ENCODE results near the gene STK32B.
"Not testable (repeated sequence)": the region's sequence is repeated elsewhere in the genome, so short reads cannot be mapped to it uniquely, and the experiment has no call there.

The STK32B gene

DNA sequence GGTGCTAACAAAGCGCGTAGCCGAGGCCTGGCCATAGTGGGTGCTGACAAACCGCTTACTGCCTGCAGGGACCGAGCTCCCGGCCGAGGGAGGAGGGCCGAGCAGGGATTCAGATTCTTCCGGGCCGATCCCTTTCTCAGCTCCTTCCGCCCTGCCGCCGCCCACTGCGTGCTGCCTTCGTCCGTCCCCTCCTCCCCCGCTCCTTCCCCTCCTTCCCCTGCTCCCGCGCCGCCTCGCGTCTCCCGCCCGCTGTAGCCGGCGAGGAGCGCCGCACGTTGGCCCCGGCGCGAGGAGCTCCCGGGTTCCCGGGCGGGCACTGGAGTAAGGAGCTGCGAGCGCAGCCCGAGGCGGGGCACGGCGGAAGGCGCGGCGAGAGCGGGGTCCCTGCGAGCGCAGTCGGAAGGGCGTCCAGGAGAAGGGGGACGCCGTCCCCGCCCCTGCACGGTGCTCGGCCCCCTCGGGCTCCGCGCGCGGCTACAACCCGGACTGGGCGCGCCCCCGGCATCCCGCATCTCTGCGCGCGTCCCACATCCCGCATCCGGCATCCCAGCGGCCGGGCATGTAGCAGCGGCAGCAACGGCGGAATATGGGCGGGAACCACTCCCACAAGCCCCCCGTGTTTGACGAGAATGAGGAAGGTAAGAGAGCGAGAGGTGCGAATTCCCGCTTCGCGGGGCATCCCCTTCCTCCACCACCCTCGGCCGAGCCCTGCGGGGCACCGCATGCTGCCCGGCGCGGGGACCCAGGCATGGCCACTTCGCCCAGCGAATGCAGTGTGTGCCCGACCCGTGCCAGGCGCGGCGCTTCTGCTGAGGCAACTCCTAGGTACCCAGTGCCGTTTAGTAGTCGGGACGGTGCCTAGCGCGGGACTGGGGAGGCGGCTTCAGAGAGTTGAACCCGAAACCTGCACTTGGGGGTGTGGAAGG, at the start of gene STK32B:
Gene STK32B (plus strand): TSS at position 203 of the 926 bp plus-strand sequence.
- H3K27ac ChIP-seq (ENCODE audit: low read length), result no peak within 1 kb of the TSS
- H3K9ac ChIP-seq (ENCODE audit: low read depth, low read length), result peak within 1 kb of the TSS; percentile 7; the same call in 1 of the 2 replicates
- H3K4me3 ChIP-seq (ENCODE audit: low read length), result peak within 1 kb of the TSS; percentile 77
- peaks cover 45% of the 10 kb centered on the region for H3K27me3 ChIP-seq (ENCODE audit: insufficient read depth, low read length)
- H3K36me3 ChIP-seq (ENCODE audit: insufficient read depth, low read depth, low read length), result no peaks in the 10 kb centered on the region
- no peaks in the 10 kb centered on the region for H3K9me3 ChIP-seq (ENCODE audit: insufficient read depth, low read depth, low read length)
- peaks cover 4% of the 10 kb centered on the region; the same call in 1 of the 2 replicates for H3K4me1 ChIP-seq (ENCODE audit: insufficient read depth, low read length)

DNA sequence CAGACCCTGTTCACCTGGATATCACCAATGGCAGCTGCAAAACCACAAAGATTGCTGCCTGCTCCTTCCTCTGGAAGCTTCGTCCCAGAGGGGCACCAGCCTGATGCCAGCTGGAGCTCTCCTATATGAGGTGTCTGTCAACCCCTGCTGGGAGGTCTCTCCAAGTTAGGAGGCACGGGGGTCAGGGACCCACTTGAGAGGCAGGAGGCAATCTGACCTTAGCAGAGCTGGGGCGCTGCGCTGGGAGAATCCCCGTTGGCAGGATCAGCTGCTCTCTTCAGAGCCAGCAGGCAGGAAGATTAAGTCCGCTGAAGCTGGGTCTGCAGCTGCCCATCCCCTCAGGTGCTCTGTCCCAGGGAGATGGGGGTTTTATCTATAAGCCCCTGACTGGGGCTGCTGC, 49.6 kb upstream of the STK32B start:
- H3K27ac ChIP-seq (ENCODE audit: low read length); H3K9ac ChIP-seq (ENCODE audit: low read depth, low read length); H3K36me3 ChIP-seq (ENCODE audit: insufficient read depth, low read depth, low read length); H3K27me3 ChIP-seq (ENCODE audit: insufficient read depth, low read length); H3K4me3 ChIP-seq (ENCODE audit: low read length); H3K9me3 ChIP-seq (ENCODE audit: insufficient read depth, low read depth, low read length); H3K4me1 ChIP-seq (ENCODE audit: insufficient read depth, low read length): not testable (repeated sequence)

DNA sequence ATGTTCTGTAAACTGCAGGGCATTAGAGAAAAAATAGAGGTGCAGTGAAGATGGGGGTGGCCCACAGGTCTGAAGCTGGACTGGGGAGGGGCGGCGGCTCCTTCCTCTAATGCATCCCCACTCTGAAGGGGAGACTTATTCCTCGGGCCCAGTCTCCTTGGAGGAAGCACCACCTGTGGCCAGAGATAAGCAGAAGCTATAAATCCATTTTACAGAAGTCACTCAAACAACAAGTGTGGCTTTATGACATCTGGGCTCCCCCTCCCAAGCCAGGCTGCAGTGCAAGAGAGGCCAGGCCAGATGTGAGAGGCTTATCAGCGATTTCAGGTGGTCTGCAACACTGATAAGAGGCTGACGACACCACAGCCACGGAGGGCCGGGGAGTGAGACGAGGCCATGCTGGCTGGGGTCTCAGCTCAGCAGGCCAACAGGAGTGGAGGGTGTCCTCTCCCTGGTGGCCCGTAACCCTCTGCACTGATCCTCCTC, 47.9 kb upstream of the STK32B start:
- no peaks in the 10 kb centered on the region for H3K36me3 ChIP-seq (ENCODE audit: insufficient read depth, low read depth, low read length)
- no peak overlapping the region for H3K4me3 ChIP-seq (ENCODE audit: low read length)
- no peaks in the 10 kb centered on the region for H3K9me3 ChIP-seq (ENCODE audit: insufficient read depth, low read depth, low read length)
- no peak overlapping the region for H3K9ac ChIP-seq (ENCODE audit: low read depth, low read length)
- no peaks in the 10 kb centered on the region for H3K27me3 ChIP-seq (ENCODE audit: insufficient read depth, low read length)
- H3K4me1 ChIP-seq (ENCODE audit: insufficient read depth, low read length), result no peaks in the 10 kb centered on the region
- no peak overlapping the region for H3K27ac ChIP-seq (ENCODE audit: low read length)

DNA sequence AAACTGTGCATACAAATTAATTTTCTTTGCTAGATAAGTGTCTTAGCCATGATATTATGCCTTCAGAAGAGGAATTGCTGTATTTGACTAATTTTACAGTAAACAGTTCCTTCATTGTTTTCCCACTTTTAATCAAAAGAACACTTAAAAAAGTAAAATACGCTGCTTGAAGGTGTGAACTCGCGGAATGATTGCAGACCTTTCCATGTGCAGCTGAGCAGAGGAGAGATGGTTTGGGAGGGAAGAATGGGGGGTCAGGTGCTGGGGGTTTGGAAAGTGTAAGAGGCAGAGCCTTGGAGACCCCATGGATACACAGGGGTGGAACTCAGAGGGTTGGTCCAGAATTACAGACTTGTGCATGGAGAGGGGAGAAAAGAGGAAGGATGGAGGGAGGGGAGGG, 47.4 kb upstream of the STK32B start:
- Histone ChIP-seq H3K27ac (ENCODE audit: low read length) (no peak overlapping the region), H3K36me3 (ENCODE audit: insufficient read depth, low read depth, low read length) (no peaks in the 10 kb centered on the region), H3K4me3 (ENCODE audit: low read length) (no peak overlapping the region), H3K9me3 (ENCODE audit: insufficient read depth, low read depth, low read length) (no peaks in the 10 kb centered on the region), H3K27me3 (ENCODE audit: insufficient read depth, low read length) (no peaks in the 10 kb centered on the region), H3K4me1 (ENCODE audit: insufficient read depth, low read length) (no peaks in the 10 kb centered on the region), H3K9ac (ENCODE audit: low read depth, low read length) (no peak overlapping the region)

DNA sequence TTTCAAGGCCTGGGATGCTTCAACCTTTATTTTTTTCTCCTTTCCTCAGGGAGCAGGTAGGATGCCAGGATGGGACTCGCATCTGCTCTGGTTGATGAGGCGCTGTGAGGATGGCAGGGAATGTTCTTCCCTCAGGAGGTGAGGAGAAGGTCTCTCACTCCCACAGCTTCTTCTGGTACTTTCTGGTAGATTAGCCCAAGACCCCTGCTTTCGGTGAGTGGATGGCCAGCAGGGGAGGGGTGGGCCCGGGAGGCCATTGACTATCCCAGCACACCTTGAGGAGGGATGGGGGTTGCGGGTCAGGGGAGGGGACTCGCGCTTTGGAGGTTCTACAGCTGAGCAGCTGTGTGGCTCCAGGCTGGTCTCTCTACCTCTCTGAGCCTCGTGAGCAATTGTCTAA, 46.8 kb upstream of the STK32B start:
- no peaks in the 10 kb centered on the region for H3K9me3 ChIP-seq (ENCODE audit: insufficient read depth, low read depth, low read length)
- no peak overlapping the region for H3K4me3 ChIP-seq (ENCODE audit: low read length)
- H3K4me1 ChIP-seq (ENCODE audit: insufficient read depth, low read length), result no peaks in the 10 kb centered on the region
- H3K27me3 ChIP-seq (ENCODE audit: insufficient read depth, low read length), result no peaks in the 10 kb centered on the region
- H3K9ac ChIP-seq (ENCODE audit: low read depth, low read length), result no peak overlapping the region
- H3K27ac ChIP-seq (ENCODE audit: low read length), result no peak overlapping the region
- no peaks in the 10 kb centered on the region for H3K36me3 ChIP-seq (ENCODE audit: insufficient read depth, low read depth, low read length)

DNA sequence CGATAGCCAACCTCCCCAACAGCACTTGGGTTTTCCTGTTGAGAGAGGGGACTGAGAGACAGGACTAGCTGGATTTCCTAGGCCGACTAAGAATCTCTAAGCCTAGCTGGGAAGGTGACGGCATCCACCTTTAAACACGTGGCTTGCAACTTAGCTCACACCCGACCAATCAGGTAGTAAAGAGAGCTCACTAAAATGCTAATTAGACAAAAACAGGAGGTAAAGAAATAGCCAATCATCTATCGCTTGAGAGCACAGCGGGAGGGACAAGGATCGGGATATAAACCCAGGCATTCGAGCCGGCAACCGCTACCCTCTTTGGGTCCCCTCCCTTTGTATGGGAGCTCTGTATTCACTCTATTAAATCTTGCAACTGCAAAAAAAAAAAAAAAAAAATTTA, 44.3 kb upstream of the STK32B start:
- H3K27me3 ChIP-seq (ENCODE audit: insufficient read depth, low read length); H3K4me3 ChIP-seq (ENCODE audit: low read length); H3K27ac ChIP-seq (ENCODE audit: low read length); H3K36me3 ChIP-seq (ENCODE audit: insufficient read depth, low read depth, low read length); H3K9ac ChIP-seq (ENCODE audit: low read depth, low read length); H3K9me3 ChIP-seq (ENCODE audit: insufficient read depth, low read depth, low read length); H3K4me1 ChIP-seq (ENCODE audit: insufficient read depth, low read length): not testable (repeated sequence)

DNA sequence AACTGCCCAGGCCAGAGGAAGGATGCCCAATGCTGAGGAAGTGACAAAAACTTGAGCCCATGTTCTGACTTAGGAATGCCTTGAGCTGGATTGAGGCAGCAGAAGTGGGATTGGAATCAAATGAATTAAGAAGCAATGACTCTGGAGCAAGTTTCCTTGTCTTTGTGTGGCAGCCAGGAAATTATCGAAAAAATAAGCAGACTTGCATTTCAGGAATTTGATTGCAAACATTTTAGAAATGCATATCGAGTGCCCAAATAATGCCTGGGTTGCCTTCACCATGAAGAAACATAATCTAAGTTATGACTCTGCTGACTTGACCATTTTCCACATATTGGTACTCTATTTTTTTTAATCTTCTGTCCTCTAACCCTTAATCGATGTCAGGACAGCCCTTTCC, 41.5 kb upstream of the STK32B start:
- Histone ChIP-seq H3K27ac (ENCODE audit: low read length) (no peak overlapping the region), H3K4me3 (ENCODE audit: low read length) (no peak overlapping the region), H3K9me3 (ENCODE audit: insufficient read depth, low read depth, low read length) (no peaks in the 10 kb centered on the region), H3K4me1 (ENCODE audit: insufficient read depth, low read length) (no peaks in the 10 kb centered on the region), H3K27me3 (ENCODE audit: insufficient read depth, low read length) (no peaks in the 10 kb centered on the region), H3K36me3 (ENCODE audit: insufficient read depth, low read depth, low read length) (no peaks in the 10 kb centered on the region), H3K9ac (ENCODE audit: low read depth, low read length) (no peak overlapping the region)

DNA sequence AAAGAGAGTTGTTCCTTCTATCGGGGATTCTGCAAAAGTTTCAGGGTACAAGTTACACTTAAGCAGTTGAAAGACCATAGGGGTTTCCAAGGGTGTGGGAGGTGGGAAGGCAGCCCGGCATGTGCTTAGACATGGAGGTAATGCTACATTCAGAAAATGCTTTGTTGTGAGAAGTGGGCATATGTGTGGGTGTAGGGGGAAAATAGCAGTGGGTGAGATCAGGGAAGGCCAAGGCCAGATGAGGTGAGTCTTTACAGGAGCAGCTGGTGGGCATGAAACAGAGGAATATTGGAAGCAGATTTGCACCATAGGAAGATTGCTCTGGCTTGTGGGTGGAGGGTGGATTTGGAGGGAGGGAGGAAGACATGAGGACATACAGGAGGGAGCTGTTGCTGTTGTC, 40.3 kb upstream of the STK32B start:
- no peak overlapping the region for H3K4me3 ChIP-seq (ENCODE audit: low read length)
- no peak overlapping the region for H3K9ac ChIP-seq (ENCODE audit: low read depth, low read length)
- H3K27me3 ChIP-seq (ENCODE audit: insufficient read depth, low read length), result no peaks in the 10 kb centered on the region
- no peak overlapping the region for H3K27ac ChIP-seq (ENCODE audit: low read length)
- H3K36me3 ChIP-seq (ENCODE audit: insufficient read depth, low read depth, low read length), result no peaks in the 10 kb centered on the region
- H3K9me3 ChIP-seq (ENCODE audit: insufficient read depth, low read depth, low read length), result no peaks in the 10 kb centered on the region
- no peaks in the 10 kb centered on the region for H3K4me1 ChIP-seq (ENCODE audit: insufficient read depth, low read length)

DNA sequence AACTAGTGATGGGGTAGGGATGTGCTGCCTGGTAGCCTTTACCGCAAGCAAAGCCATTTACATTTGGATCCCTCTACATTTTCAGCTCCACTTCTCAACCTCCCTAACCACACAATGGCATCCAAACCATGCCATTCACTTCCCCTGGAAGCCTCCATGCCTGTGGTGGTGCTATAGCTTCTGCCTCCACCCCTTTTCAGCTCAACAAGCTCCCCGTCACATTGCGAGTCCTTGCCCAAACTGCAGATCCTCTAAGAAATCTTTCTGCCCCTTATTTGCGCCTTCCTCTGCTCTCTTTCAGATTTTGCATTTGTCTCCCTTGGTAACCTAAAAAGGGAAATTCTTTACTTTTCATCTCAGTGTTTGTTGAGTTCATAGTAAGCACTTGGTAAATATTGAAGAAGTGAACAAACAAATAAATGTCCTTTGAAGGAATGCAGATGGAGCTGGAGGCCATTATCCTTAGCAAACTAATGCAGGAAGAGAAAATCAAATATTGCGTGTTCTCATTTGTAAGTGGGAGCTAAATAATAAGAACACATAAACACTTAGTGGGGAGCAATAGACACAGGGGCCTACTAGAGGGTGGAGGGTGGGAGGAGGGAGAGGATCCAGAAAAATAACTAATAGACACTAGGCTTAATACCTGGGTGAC, 38.9 kb upstream of the STK32B start:
- Histone ChIP-seq H3K9ac (ENCODE audit: low read depth, low read length) (no peak overlapping the region), H3K27me3 (ENCODE audit: insufficient read depth, low read length) (0 out of 2 replicates have a peak, but pooled peaks cover 5% of the 10 kb centered on the region), H3K36me3 (ENCODE audit: insufficient read depth, low read depth, low read length) (no peaks in the 10 kb centered on the region), H3K27ac (ENCODE audit: low read length) (no peak overlapping the region), H3K4me1 (ENCODE audit: insufficient read depth, low read length) (no peaks in the 10 kb centered on the region), H3K9me3 (ENCODE audit: insufficient read depth, low read depth, low read length) (no peaks in the 10 kb centered on the region), H3K4me3 (ENCODE audit: low read length) (no peak overlapping the region)

DNA sequence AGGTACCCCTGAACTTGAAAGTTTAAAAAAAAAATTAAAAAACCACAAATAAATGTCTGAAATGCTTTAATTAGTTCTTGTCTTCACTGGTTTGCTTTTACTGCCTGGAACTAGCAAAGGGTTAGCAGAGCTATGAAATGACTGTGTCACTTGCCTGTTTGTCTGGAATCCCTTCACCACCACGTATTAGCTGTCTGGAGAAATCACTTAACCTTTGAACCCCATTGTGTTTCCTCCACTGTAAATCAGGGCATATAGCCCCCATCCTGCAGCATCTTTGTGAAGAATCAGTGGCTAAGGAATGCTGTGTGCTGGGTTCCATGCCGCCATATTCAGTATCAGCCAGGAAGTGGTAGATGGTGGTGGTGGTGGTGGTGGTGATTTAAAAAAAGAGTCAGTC, 38.3 kb upstream of the STK32B start:
- Histone ChIP-seq H3K9me3 (ENCODE audit: insufficient read depth, low read depth, low read length) (no peaks in the 10 kb centered on the region), H3K27ac (ENCODE audit: low read length) (no peak overlapping the region), H3K4me1 (ENCODE audit: insufficient read depth, low read length) (no peaks in the 10 kb centered on the region; the same call in 1 of the 2 replicates), H3K27me3 (ENCODE audit: insufficient read depth, low read length) (0 out of 2 replicates have a peak, but pooled peaks cover 5% of the 10 kb centered on the region), H3K36me3 (ENCODE audit: insufficient read depth, low read depth, low read length) (no peaks in the 10 kb centered on the region), H3K4me3 (ENCODE audit: low read length) (no peak overlapping the region), H3K9ac (ENCODE audit: low read depth, low read length) (no peak overlapping the region)

DNA sequence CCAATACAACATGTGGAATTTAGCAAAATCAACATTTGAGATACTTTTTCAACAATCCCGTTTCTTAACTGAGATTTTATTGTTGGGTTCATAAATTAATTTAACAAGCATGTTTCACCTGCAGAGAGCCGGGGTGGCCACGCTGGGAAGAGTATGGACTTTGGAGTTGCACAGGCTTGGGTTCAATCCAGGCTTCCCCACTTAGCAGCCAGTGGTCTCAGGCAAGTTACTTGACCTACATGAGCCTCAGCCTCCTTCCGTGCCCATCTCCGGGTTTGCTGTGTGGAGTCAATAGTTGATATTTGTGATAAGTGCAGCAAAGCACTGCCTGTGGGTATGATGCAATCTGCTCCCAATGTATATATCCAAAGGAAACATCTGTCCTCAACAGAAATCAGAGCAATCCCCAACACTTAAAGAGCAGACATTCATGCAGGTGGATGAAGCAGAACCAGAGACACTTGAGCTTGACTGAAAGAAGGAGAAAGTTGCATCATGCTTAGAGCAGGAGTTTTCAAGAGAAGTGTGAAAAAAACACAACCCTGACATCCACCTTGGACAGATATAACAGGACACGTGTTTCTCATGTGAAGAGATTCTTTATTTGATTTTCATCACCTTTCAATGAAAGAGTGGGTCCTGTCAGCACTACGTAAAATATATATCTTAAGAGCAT, 37.1 kb upstream of the STK32B start:
- H3K9me3 ChIP-seq (ENCODE audit: insufficient read depth, low read depth, low read length), result no peaks in the 10 kb centered on the region
- no peak overlapping the region for H3K9ac ChIP-seq (ENCODE audit: low read depth, low read length)
- peaks cover 5% of the 10 kb centered on the region; the same call in 1 of the 2 replicates for H3K4me1 ChIP-seq (ENCODE audit: insufficient read depth, low read length)
- no peak overlapping the region for H3K27ac ChIP-seq (ENCODE audit: low read length)
- no peaks in the 10 kb centered on the region for H3K36me3 ChIP-seq (ENCODE audit: insufficient read depth, low read depth, low read length)
- H3K27me3 ChIP-seq (ENCODE audit: insufficient read depth, low read length), result peaks cover 5% of the 10 kb centered on the region; the same call in 1 of the 2 replicates
- no peak overlapping the region for H3K4me3 ChIP-seq (ENCODE audit: low read length)
